ENCODE results near the gene CCNQ. TPM values are rescaled to one million over a fixed set of nuclear protein-coding genes. Genes with fewer than 3 reads are reported as not detected.

CCNQ gene
- total RNA-seq, 2 donors from 2014 or later, result 16.3 to 24.0 TPM

GRCh38 chrX:153638041-153638371 lies 39.1 kb upstream of the CCNQ start:
- no peak for TF ChIP-seq CTCF (IDR thresholded peaks at IDR 0.05)
- H3K27me3 ChIP-seq, result peaks cover 12% of the 10 kb centered on the region
- no peak for DNase-seq
- H3K4me1 ChIP-seq, result no peaks in the 10 kb centered on the region
- no peak overlapping the region for H3K27ac ChIP-seq
- H3K9me3 ChIP-seq, result no peaks in the 10 kb centered on the region
- H3K9ac ChIP-seq (ENCODE audit: low read depth in 2 of 2, low read length in 2 of 2), result no peak overlapping the region
- H3K4me3 ChIP-seq, result no peak overlapping the region
- intact Hi-C loops (cut with DNase I), result no loop called here
- H3K36me3 ChIP-seq, result no peaks in the 10 kb centered on the region

- TF ChIP-seq CTCF (IDR thresholded peaks at IDR 0.05), result no peak
- no peak for DNase-seq
- intact Hi-C loops (cut with DNase I), result no loop called here
- Histone ChIP-seq H3K36me3 (no peaks in the 10 kb centered on the region), H3K27ac (no peak overlapping the region), H3K9me3 (no peaks in the 10 kb centered on the region), H3K9ac (ENCODE audit: low read depth in 2 of 2, low read length in 2 of 2) (no peak overlapping the region), H3K4me1 (no peaks in the 10 kb centered on the region), H3K4me3 (no peak overlapping the region), H3K27me3 (peaks cover 6% of the 10 kb centered on the region)
Observed at GRCh38 chrX:153637121-153638040, 38.4 kb upstream of the CCNQ start.

- H3K36me3 ChIP-seq, result no peaks in the 10 kb centered on the region
- no peak overlapping the region for H3K4me3 ChIP-seq
- no peaks in the 10 kb centered on the region for H3K9me3 ChIP-seq
- H3K27me3 ChIP-seq, result no peaks in the 10 kb centered on the region
- TF ChIP-seq CTCF (IDR thresholded peaks at IDR 0.05), result no peak
- no peak overlapping the region for H3K27ac ChIP-seq
- intact Hi-C loops (cut with DNase I), result no loop called here
- no peaks in the 10 kb centered on the region for H3K4me1 ChIP-seq
- DNase-seq, result no peak
- H3K9ac ChIP-seq (ENCODE audit: low read depth in 2 of 2, low read length in 2 of 2), result no peak overlapping the region
Observed at GRCh38 chrX:153636716-153637115, 37.8 kb upstream of the CCNQ start.

DNA sequence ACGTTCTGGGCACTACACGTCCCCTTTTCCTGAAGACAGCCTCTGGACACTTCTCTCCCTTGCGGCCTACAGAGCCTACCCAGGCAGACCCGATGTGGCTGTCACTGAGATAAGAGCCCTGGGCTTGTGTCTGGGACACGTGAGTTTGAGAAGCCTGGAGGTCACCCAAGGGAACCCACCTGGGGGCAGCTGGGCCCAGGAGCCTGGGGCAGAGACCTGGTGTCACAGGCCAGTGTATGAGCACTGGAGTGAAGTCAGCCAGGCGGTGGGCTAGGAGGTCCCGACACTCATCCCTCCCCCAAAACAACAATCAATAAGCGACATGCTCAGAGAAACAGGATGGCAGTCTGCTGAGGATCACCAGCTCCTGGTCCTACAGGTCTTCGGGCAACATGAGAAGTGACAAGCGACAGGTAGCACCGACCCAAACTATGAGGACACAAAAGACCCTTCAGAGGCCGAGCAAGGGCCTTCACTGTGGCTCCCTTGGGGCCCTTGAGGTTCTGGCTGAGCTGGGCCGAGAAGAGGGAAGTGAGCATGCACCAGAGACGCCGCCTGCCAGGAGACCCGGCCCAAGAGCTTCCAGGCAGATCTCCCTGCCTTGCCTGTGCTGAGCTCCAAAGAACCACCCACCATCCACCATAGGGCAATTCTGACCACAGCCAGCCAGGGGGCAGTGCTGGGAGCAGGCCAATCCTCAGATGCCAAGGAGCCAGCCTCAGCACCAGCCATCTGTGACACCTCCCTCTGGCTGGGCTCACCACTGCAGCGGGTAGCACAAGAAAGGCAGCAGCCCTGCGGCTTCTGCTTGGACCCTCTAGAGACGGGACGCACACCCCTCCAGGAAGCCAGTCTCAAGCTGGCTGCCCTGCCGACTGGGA lies 37.1 kb upstream of the CCNQ start:
- intact Hi-C loops (cut with DNase I), result no loop called here
- no peaks in the 10 kb centered on the region for H3K36me3 ChIP-seq
- DNase-seq, result no peak
- no peak overlapping the region for H3K9ac ChIP-seq (ENCODE audit: low read depth in 2 of 2, low read length in 2 of 2)
- no peaks in the 10 kb centered on the region for H3K4me1 ChIP-seq
- H3K4me3 ChIP-seq, result no peak overlapping the region
- H3K27ac ChIP-seq, result no peak overlapping the region
- H3K9me3 ChIP-seq, result no peaks in the 10 kb centered on the region
- H3K27me3 ChIP-seq, result no peaks in the 10 kb centered on the region
- no peak for TF ChIP-seq CTCF (IDR thresholded peaks at IDR 0.05)

- no peak for DNase-seq
- Histone ChIP-seq H3K4me3 (no peak overlapping the region), H3K9me3 (no peaks in the 10 kb centered on the region), H3K4me1 (no peaks in the 10 kb centered on the region), H3K27me3 (no peaks in the 10 kb centered on the region), H3K9ac (ENCODE audit: low read depth in 2 of 2, low read length in 2 of 2) (no peak overlapping the region), H3K27ac (no peak overlapping the region), H3K36me3 (no peaks in the 10 kb centered on the region)
- intact Hi-C loops (cut with DNase I), result no loop called here
- no peak for TF ChIP-seq CTCF (IDR thresholded peaks at IDR 0.05)
Observed at GRCh38 chrX:153635388-153635787, 36.4 kb upstream of the CCNQ start.

Measured in colonic mucosa (tissue), 4 donors.